HepG2 (cell line): ENCODE data around the gene SDC3. TPM values are rescaled to one million over a fixed set of nuclear protein-coding genes. Genes with fewer than 3 reads are reported as not detected.

Experiments used
- ATF1 ChIP-seq: IDR thresholded peaks from 2 replicates; pipeline ENCODE4 v1.6.1; 2016; ENCODE audit warnings: mild to moderate bottlenecking, control low read depth
- BCL6 ChIP-seq: IDR thresholded peaks from 2 replicates; pipeline ENCODE4 v1.6.1; 2016; ENCODE audit warnings: missing genetic modification reagents, missing compliant biosample characterization
- BRD4 ChIP-seq: sonication (generic); formaldehyde crosslinking; IDR thresholded peaks from 2 replicates; pipeline ENCODE4 v1.4.0; 2020; ENCODE audit warnings: missing genetic modification reagents
- FOXP4 ChIP-seq: sonication (generic); formaldehyde crosslinking; IDR thresholded peaks from 2 replicates; pipeline ENCODE4 v1.4.0; 2020; ENCODE audit warnings: missing genetic modification reagents
- KLF12 ChIP-seq: sonication (generic); formaldehyde crosslinking; IDR thresholded peaks from 2 replicates; pipeline ENCODE4 v1.4.0; 2020; ENCODE audit warnings: missing genetic modification reagents, borderline replicate concordance
- KLF16 ChIP-seq, 2 experiments: sonication (generic) in 1 of 2; formaldehyde crosslinking in 1 of 2; IDR thresholded peaks; 2 replicates each; pipeline versions ENCODE4 v1.6.1 to v1.8.0; 2016 to 2023; ENCODE audit warnings: missing genetic modification reagents in 2 of 2, missing compliant biosample characterization in 1 of 2
- STAT6 ChIP-seq: sonication (generic); formaldehyde crosslinking; IDR thresholded peaks from 2 replicates; pipeline ENCODE4 v1.4.0; 2020; ENCODE audit warnings: missing genetic modification reagents, mild to moderate bottlenecking, borderline replicate concordance
- TBL1XR1 ChIP-seq: fragments of 150-350 bp; IDR thresholded peaks from 2 replicates; pipeline ENCODE4 v1.6.1; 2014; ENCODE audit warnings: borderline replicate concordance, low read length; ENCODE audit not compliant: partially characterized antibody
- ZKSCAN8 ChIP-seq: IDR thresholded peaks from 2 replicates; pipeline ENCODE4 v1.6.1; 2016; ENCODE audit warnings: borderline replicate concordance, missing genetic modification reagents, missing compliant biosample characterization
- ZNF441 ChIP-seq: sonication (generic); formaldehyde crosslinking; IDR thresholded peaks from 2 replicates; pipeline ENCODE4 v1.7.0; 2021; ENCODE audit warnings: missing genetic modification reagents, borderline replicate concordance
- ZNF891 ChIP-seq: sonication (generic); formaldehyde crosslinking; IDR thresholded peaks from 2 replicates; pipeline ENCODE4 v1.5.0; 2020; ENCODE audit warnings: mild to moderate bottlenecking, missing genetic modification reagents
- ZSCAN21 ChIP-seq: sonication (generic); formaldehyde crosslinking; IDR thresholded peaks from 2 replicates; pipeline ENCODE4 v1.8.0; 2022; ENCODE audit warnings: mild to moderate bottlenecking, missing genetic modification reagents, moderate library complexity, borderline replicate concordance
- polyA plus RNA-seq, 8 experiments: library from polyadenylated mRNA; depleted of rRNA in 3 of 8; stranded (reverse) in 7 of 8; unstranded in 1 of 8; fragments of >200 nt; fragmentation: Illumina TruSeq in 4 of 8; extraction: Trizol in 4 of 8; gene quantifications; 2 replicates each; pipeline versions ENCODE4 v1.2.1 to v1.2.3, GENCODE V29; 2011 to 2016; ENCODE audit warnings: low read depth in 4 of 8, missing spikeins in 1 of 8, mixed read lengths in 1 of 8; ENCODE audit not compliant: insufficient read depth in 1 of 8
- total RNA-seq, 5 experiments: library from RNA; depleted of rRNA; stranded (reverse); fragments of >200 nt; fragmentation: Illumina TruSeq; extraction: Trizol; gene quantifications; 2 replicates each; pipeline ENCODE4 v1.2.3, GENCODE V29; 2016; ENCODE audit warnings: low read depth in 1 of 5

SDC3 gene
- total and polyA plus RNA-seq, 2 of the 13 experiments (the other 11 are each of a cell fraction or from before 2014, with no cell fraction given), result 0.49 to 0.84 TPM

GRCh38 chr1:30914931-30915330 is 6.4 kb upstream of the SDC3 start (continued):
- TF ChIP-seq FOXP4 (no peak), STAT6 (CRISPR knock-in tag) (no peak), KLF12 (no peak), BCL6 (no peak), ZNF441 (no peak), BRD4 (CRISPR knock-in tag) (no peak), ZSCAN21 (no peak), TBL1XR1 (no peak), KLF16 (CRISPR knock-in tag; IDR thresholded peaks at IDR 0.05) (no peak), ZNF891 (CRISPR knock-in tag) (no peak), ZKSCAN8 (CRISPR knock-in tag) (no peak), ATF1 (CRISPR knock-in tag) (no peak)
